NCI-H128 (cell line): ENCODE results near the gene ZAP70.

Experiments
- DNase-seq: peaks from one replicate; lab custom pipeline; 2025; ENCODE audit not compliant: unreplicated experiment; lab: John Stamatoyannopoulos, UW

The ZAP70 gene

GRCh38 chr2:97715951-97716694 lies 2.7 kb downstream of the ZAP70 start:
- DNase-seq = no peak

- no peak for DNase-seq
Observed at GRCh38 chr2:97716695-97717612, 3.6 kb downstream of the ZAP70 start.

GRCh38 chr2:97717613-97717995 lies 4.2 kb downstream of the ZAP70 start:
- DNase-seq = no peak

DNA sequence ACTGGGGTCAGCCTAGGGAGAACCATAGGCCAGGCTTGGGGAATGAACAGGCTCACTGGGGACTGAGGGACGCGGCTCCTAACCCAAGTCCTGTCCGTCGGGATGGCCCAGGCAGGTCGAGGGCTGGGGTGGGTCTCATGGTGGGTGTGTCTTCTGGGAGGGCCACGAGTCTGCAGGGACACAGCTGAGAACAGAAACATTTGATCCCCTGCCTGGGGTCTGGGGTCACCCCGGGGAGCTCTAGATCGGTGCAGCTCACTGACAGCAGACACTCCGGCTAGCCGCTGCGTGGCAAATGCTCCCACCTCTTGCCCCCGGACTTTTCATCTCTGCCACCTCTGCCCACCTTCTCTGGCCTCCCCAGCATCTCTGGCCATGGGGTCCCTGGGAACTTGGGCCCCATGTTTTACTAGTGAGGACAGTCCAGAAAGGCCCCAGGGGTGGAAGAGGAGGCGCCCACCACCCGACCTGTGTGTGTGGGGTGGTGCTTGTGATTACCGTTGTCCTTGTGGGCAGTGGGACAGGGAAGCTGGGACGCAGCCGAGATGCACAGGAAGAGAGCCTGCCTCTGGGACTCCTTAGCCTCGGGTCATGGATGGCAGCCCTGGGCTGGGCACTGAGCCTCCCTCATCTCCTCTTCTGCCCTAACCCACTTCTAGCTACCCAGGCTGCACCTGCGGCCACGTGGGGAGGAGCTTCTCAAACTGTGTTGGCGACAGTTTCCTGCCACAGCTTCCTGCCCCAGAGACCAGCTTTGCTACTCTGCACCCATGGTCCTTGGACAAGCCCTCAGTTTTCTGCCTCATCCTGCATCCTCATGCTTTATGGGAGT lies 4.9 kb downstream of the ZAP70 start:
- DNase-seq = no peak

- no peak for DNase-seq
Observed at GRCh38 chr2:97718942-97719341, 5.6 kb downstream of the ZAP70 start.

- no peak for DNase-seq
Observed at GRCh38 chr2:97719362-97720155, 6.2 kb downstream of the ZAP70 start.

- no peak for DNase-seq
Observed at GRCh38 chr2:97720746-97721145, 7.4 kb downstream of the ZAP70 start.

DNA sequence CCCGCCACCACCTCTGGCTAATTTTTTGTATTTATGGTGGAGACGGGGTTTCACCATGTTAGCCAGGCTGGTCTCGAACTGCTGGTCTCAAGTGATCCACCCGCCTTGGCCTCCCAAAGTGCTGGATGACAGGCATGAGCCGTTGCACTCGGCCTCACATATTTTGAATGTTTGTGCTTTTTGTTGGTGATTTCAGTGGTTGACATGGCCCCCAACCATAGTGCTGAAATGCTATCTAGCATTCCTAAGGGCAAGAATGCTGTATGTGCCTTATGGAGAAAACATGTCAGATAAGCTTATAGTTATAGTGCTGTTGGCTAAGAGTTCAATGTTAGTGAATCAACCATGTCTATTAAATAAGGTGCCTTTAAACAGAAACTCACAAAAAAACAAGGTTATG lies 8.9 kb downstream of the ZAP70 start:
- DNase-seq = no peak

DNA sequence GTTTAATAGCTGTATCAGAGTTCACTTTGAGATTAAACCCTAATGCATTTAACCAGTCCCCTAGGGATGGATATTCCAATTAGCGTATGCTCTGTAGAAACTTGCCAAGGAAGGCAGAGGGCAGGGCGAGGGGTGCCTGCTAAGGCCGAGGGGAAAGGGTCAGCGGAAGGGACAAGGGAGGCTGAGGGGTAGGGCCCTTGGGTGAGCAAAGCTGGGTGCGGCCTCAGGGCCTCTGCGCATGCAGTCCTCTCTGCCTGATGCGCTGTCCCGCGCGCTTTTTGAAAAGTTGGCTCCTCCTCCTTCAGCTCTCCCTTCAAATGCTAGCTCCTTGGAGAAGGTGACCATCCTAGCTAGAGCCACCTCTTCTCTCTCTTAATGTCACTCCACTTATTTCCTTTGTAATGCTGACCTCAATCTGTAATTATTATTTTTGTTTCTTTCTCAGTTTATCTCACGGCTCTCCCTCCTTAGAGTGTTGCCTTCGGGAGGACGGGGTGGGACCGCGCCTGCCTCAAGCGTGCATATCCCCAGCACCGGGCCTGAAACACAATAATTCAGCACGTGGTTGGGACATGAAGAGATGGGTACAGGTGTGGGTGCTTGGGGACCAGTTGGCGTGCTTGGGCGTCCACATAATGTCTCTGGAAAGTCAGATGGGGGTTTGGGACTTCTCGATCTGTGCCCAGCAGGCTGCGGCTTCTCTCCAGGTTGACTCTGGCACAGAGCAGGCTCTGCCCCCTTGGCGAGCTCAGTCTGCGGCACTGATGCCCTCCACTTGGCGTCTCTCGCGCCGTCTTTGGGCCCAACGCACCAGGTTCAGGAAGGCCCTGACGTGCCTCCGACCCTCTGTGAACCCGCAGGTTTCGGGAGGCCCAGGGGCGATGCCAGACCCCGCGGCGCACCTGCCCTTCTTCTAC lies 10.0 kb downstream of the ZAP70 start:
- DNase-seq = no peak

GRCh38 chr2:97724073-97724410 lies 10.7 kb downstream of the ZAP70 start:
- DNase-seq = no peak

DNA sequence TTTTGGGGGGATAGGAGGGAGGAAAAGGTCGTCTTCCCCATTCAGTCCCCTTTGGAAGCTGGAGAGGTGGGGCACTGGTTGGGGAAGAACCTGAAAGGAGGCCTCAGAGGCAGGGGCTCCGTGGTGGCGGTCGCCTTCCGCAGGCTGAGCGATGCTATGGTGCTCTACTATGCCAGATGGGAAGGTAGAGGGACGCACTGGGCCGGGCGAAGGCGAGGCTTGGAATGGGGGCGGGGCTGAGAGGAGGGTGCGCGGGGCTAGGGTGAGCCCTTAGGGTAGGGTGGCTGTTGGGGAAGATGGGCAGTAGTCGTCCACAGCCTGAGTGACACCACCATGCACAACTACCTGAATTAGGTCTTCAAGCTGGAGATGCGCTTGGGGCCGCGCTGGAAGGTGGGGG lies 11.1 kb downstream of the ZAP70 start:
- no peak for DNase-seq

DNA sequence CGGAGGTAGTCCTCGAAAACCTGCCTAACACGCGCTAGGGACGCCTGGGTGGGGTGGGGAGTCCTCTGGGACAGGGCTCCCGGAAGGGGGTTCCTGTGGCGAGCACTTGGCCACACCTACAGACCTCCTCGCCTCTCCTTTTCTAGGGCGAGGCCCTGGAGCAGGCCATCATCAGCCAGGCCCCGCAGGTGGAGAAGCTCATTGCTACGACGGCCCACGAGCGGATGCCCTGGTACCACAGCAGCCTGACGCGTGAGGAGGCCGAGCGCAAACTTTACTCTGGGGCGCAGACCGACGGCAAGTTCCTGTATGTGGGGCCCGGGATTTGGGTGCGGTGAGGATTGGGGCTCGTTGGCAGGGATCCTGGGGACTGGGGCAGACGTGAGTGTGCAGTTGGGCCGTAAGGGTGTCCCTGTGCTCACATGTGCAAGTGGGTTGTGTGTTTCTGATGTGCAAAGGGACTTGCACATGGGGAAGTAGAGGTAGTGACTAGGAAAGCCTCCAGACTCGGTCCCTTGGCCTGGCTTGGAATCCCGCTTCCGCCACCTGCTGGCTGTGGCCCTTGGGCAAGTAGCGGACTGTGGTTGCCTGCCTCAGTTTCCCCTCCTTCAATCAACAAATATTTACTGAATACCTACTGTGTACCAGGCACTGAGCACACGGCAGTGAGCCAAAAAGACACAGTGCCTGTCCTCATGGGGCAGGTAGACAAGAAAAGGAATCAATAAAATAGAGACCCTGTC lies 11.7 kb downstream of the ZAP70 start:
- DNase-seq = no peak

DNA sequence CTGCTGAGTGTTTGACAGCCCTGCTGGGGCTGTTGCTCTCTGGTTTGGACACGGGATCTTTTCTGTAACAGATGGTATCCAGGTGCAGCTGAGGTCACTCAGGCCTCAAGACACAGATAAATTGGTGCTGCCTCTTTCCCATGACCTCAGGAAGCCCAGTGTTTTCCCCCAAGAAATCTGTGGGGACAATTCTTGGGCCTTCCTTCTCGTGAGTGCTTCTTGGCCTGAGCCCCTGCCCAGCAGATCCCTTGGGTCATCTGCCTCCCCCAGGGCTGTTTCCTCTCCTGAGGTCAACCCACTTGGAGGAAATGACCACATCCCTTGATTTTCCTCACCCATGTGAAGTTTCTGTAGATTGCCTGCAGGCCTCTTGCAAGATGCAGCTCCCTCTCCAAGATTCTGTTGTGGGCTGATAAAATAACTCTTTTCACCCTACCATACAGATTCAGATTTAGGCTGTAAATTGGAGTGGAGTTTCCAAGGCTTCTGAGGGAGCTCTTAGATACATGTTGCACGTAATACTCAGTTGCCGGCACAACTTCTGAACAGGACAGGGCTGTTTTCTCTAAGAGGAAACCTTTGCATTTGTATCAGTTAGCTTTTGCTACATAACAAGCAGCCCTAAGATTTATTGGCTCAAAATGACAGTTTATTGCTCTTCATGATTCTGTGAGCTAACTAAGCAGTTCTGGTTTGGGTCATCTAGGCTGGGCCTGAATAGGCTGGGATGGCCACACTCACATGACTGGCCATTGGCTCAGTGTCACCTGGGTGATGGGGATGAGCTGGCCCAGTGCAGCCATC lies 13.1 kb downstream of the ZAP70 start:
- no peak for DNase-seq

- no peak for DNase-seq
Observed at GRCh38 chr2:97727296-97727695, 13.9 kb downstream of the ZAP70 start.

DNA sequence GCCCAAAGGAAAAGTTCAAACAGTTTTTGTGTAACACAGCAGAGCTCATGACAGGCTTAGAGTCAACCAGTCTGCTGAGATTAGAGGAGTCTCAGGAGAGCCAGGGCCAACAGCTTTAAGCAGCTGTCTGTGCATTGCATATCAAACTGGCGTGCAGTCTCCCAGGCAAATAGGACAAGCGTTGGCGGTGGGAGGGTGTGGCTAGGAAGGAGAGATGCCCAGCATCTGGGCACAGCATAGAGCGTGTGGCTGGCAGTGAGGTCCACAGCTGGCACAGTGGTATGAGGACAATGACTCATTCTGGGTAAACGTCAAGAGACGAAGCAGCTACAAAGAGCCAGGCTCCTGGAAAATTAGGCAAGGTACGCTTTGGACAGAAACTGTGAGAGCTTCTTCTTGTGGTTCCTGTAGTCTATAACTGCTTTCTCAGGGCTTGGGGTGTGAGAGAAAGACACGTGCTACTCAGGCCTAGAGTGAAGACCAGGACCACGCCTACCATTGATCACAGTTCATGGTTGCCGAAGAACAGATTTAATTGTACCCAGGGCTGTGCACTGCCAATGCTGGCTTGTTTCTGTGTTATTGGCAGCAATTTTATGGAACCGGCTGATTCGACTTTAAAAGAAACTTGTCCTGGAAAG lies 14.8 kb downstream of the ZAP70 start:
- DNase-seq = no peak

GRCh38 chr2:97730245-97730644 lies 16.9 kb downstream of the ZAP70 start:
- no peak for DNase-seq

DNA sequence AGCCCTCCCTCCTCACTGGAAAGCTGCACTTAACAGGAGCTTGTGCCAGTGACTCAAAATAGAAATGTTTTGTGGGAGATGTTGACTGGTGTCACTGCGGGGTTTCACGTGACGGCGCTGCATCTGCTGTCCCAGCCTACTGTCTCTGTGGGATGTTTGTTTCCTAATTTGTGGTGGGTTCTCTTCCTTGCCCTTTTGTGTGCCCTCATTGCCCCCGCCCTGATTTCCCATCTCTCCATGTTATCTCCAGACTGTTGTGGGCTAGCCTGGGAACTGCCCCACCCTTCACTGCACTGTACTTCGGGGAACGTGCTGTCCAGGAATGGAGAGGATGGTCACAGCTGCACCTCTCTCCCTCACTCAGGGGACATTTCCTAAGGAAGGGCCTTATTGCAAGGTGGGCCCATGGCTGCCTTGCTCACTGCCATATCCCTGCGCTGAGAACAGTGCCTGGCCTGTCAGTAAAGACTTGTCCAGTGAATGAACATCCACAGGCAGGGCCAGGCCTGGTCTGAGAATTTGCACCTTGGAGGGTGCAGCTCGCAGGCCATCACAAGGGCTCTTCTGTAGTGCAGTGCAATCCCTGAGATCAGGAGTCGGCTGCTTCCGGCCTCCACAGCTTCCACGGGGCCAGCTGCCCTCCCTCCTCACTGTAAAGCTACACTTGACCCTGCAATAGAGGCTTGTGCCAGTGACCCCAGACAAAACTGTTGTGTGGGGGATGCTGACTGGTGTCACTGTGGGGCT lies 18.1 kb downstream of the ZAP70 start:
- DNase-seq = no peak
